Hematopoietic multipotent progenitor cell (in vitro differentiated cells): ENCODE data around the gene ATP5IF1. TPM values are rescaled to one million over a fixed set of nuclear protein-coding genes. Genes with fewer than 3 reads are reported as not detected.
A peak's percentile ranks its signal among the peaks of the same experiment; 100 is the strongest.

ENCODE experiments used
- DNase-seq, 3 donors: peaks; one replicate each; pipeline ENCODE4 v3.0.0-alpha.2; 2011 to 2015; ENCODE audit warnings: low read depth in 2 of 3, low spot score in 2 of 3
- total RNA-seq: library from RNA; depleted of rRNA; stranded (reverse); fragments of >200 nt; gene quantifications from one replicate; pipeline ENCODE4 v1.2.3, GENCODE V29; 2012

The ATP5IF1 gene
- 53.1 TPM for total RNA-seq

GRCh38 chr1:28235755-28236655 is at the start of gene ATP5IF1:
ATP5IF1 (plus strand) TSS chr1:28236124; CDS start chr1:28236184, 60 bp downstream.
- DNase-seq: peak; percentile 80 to 98 (median 96)

- no peak for DNase-seq
Measured at GRCh38 chr1:28190337-28190979, 45.5 kb upstream of the ATP5IF1 start.

- no peak for DNase-seq
Measured at GRCh38 chr1:28190996-28191645, 44.8 kb upstream of the ATP5IF1 start.

- DNase-seq: no peak
Measured at GRCh38 chr1:28193701-28194161, 42.2 kb upstream of the ATP5IF1 start.

- DNase-seq: no peak
Measured at GRCh38 chr1:28194326-28195035, 41.4 kb upstream of the ATP5IF1 start.

GRCh38 chr1:28195780-28196179 is 40.1 kb upstream of the ATP5IF1 start:
- no peak for DNase-seq

GRCh38 chr1:28196330-28196729 is 39.6 kb upstream of the ATP5IF1 start:
- DNase-seq: no peak

- DNase-seq: no peak
Measured at GRCh38 chr1:28197682-28198415, 38.1 kb upstream of the ATP5IF1 start.

GRCh38 chr1:28199328-28200233 is 36.3 kb upstream of the ATP5IF1 start:
- DNase-seq: peak in 2 of 3 donors; percentile 9 to 60

GRCh38 chr1:28200234-28200873 is 35.6 kb upstream of the ATP5IF1 start:
- DNase-seq: no peak

- DNase-seq: no peak
Measured at GRCh38 chr1:28205243-28205642, 30.7 kb upstream of the ATP5IF1 start.

- DNase-seq: peak; percentile 24 to 85 (median 67)
Measured at GRCh38 chr1:28208818-28209441, 27.0 kb upstream of the ATP5IF1 start.

GRCh38 chr1:28209700-28210099 is 26.2 kb upstream of the ATP5IF1 start:
- no peak for DNase-seq

- DNase-seq: no peak
Measured at GRCh38 chr1:28213315-28213714, 22.6 kb upstream of the ATP5IF1 start.

- no peak for DNase-seq
Measured at GRCh38 chr1:28229089-28229488, 6.8 kb upstream of the ATP5IF1 start.

GRCh38 chr1:28229996-28230395 is 5.9 kb upstream of the ATP5IF1 start:
- DNase-seq: no peak

GRCh38 chr1:28232558-28233263 is 3.2 kb upstream of the ATP5IF1 start, which contains the start of gene DNAJC8:
DNAJC8 (minus strand) TSS chr1:28233029; CDS start chr1:28232998, 31 bp downstream.
- DNase-seq: peak; percentile 82 to 95 (median 92)
